Measurements from ENCODE around the gene F2.

GRCh38 chr11:46680164-46680760, 38.8 kb upstream of the F2 start:
- no peak for TF ChIP-seq POLR2A (IDR thresholded peaks at IDR 0.05; ENCODE audit: extremely low read depth, insufficient read length)
- TF ChIP-seq, protein P1, sequence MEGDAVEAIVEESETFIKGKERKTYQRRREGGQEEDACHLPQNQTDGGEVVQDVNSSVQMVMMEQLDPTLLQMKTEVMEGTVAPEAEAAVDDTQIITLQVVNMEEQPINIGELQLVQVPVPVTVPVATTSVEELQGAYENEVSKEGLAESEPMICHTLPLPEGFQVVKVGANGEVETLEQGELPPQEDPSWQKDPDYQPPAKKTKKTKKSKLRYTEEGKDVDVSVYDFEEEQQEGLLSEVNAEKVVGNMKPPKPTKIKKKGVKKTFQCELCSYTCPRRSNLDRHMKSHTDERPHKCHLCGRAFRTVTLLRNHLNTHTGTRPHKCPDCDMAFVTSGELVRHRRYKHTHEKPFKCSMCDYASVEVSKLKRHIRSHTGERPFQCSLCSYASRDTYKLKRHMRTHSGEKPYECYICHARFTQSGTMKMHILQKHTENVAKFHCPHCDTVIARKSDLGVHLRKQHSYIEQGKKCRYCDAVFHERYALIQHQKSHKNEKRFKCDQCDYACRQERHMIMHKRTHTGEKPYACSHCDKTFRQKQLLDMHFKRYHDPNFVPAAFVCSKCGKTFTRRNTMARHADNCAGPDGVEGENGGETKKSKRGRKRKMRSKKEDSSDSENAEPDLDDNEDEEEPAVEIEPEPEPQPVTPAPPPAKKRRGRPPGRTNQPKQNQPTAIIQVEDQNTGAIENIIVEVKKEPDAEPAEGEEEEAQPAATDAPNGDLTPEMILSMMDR (IDR thresholded peaks at IDR 0.05; ENCODE audit: low read depth, low read length) = no peak
